Esophagus squamous epithelium (tissue), 5 donors: ENCODE results near the gene MRPL11. TPM values are rescaled to one million over a fixed set of nuclear protein-coding genes. Genes with fewer than 3 reads are reported as not detected.

Experiments
- DNase-seq: peaks from one replicate; lab custom pipeline; 2025; lab: John Stamatoyannopoulos, UW
- H3K27ac ChIP-seq, 4 donors: fragments of 200-600 bp; sonication (generic); one replicate each; pipeline ENCODE4 v1.5.1; 2016 to 2019; ENCODE audit warnings: mild to moderate bottlenecking in 1 of 4
- H3K27me3 ChIP-seq, 4 donors: fragments of 200-600 bp; sonication (generic); 1 replicate in 3 of 4; 2 replicates in 1 of 4; pipeline versions ENCODE4 v1.5.1 to v1.6.0; 2017 to 2021; ENCODE audit warnings: antibody characterized with exemption in 1 of 4
- H3K36me3 ChIP-seq, 3 donors: fragments of 200-600 bp; sonication (generic); one replicate each; pipeline ENCODE4 v1.5.1; 2016 to 2019
- H3K4me1 ChIP-seq, 3 donors: fragments of 200-600 bp; sonication (generic); one replicate each; pipeline ENCODE4 v1.5.1; 2017 to 2019
- H3K4me3 ChIP-seq, 4 donors: fragments of 200-600 bp; sonication (generic); 1 replicate in 3 of 4; 2 replicates in 1 of 4; pipeline ENCODE4 v1.5.1; 2016 to 2019; ENCODE audit warnings: mild to moderate bottlenecking in 2 of 4, moderate library complexity in 1 of 4
- H3K9me3 ChIP-seq, 3 donors: fragments of 200-600 bp; sonication (generic); one replicate each; pipeline ENCODE4 v1.5.1; 2016 to 2019
- POLR2A ChIP-seq, 4 donors: fragments of 450-650 bp; IDR thresholded peaks; one replicate each; pipeline ENCODE4 v1.6.1; 2017; ENCODE audit warnings: antibody characterized with exemption in 4 of 4, mild to moderate bottlenecking in 4 of 4, moderate library complexity in 3 of 4
- WGBS, 2 donors: methylation state at CpG; one replicate each; pipeline ENCODE4 v1.1.5; 2018; 5-methylcytosine and 5-hydroxymethylcytosine counted together
- intact Hi-C: fragments of 100-400 bp; cut with DNase I; formaldehyde crosslinking; loops from one replicate; pipeline ENCODE4 v1.15.0; 2022
- total RNA-seq, 4 donors: library from RNA; depleted of rRNA; stranded (reverse); fragments of >200 nt; gene quantifications; one replicate each; pipeline ENCODE4 v1.1.0, GENCODE V29; 2016
- TF ChIP-seq, protein P1 (sequence below), 6 experiments: fragments of 450-650 bp in 4 of 6; fragments of 200-600 bp in 2 of 6; sonication (generic) in 2 of 6; IDR thresholded peaks; one replicate each; pipeline ENCODE4 v1.5.1; 2016 to 2019; ENCODE audit warnings: antibody characterized with exemption in 6 of 6, mild to moderate bottlenecking in 4 of 6, moderate library complexity in 4 of 6
- donor health status: DM: yes; HTN: yes; CAD: no.

The MRPL11 gene
- 10 to 100 TPM; 39.3 to 66.4 (median 54.2) TPM for total RNA-seq

DNA sequence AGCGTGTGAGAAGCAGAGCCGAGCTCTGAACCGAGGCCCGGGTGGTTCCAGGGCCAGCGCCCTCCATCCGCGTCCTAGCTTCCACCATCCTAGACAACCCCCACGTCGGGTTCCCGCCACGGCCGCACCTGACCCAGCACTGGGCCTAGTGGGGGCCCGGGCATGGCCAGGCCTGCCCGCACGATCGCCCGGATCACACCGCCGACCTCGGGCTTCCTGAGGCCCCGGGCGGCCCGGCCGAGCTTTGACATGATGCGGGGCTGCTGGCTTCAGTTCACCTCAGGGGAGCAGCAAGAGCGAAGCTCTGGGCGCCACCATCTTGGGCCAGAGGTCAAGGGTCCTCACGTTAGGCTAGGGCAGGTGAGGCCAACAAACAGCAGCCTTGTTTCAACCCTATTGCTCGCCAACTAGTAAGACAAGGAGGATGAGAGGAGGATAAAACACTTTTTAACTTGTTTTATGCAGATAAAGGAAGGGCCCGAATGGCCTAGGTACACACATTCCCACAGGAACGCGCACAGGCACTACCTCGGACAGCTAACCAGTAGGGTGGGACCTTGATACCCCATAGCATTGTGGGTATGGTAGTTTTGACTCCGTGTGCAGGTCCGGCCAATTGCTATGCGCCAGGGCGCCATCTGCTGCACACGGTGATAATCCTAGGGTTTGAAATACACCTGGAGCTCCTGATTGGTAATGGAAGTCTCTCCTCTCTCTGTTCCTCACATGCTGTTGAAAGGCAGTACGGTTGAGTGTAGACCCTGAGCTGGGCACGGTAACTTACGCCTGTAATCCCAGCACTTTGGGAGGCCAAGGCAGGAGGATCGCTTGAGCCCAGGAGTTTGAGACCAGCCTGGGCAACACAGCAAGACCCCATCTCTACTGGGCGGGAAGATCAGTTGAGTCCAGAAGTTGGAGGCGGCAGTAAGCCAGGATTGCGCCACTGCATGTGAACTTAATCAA is at the start of gene MRPL11:
TSS of gene MRPL11 (minus strand) at position 345 of the 963 bp plus-strand sequence. CDS start at position 251, 94 bp downstream.
- no peak for TF ChIP-seq POLR2A (IDR thresholded peaks at IDR 0.05)
- TF ChIP-seq, protein P1, sequence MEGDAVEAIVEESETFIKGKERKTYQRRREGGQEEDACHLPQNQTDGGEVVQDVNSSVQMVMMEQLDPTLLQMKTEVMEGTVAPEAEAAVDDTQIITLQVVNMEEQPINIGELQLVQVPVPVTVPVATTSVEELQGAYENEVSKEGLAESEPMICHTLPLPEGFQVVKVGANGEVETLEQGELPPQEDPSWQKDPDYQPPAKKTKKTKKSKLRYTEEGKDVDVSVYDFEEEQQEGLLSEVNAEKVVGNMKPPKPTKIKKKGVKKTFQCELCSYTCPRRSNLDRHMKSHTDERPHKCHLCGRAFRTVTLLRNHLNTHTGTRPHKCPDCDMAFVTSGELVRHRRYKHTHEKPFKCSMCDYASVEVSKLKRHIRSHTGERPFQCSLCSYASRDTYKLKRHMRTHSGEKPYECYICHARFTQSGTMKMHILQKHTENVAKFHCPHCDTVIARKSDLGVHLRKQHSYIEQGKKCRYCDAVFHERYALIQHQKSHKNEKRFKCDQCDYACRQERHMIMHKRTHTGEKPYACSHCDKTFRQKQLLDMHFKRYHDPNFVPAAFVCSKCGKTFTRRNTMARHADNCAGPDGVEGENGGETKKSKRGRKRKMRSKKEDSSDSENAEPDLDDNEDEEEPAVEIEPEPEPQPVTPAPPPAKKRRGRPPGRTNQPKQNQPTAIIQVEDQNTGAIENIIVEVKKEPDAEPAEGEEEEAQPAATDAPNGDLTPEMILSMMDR (IDR thresholded peaks at IDR 0.05) = peak; percentile 33 to 85 (median 54)
- Histone ChIP-seq H3K27ac (peak within 1 kb of the TSS; percentile 87 to 96 (median 90)), H3K27me3 (no peaks in the 10 kb centered on the region), H3K4me1 (peaks cover 5 to 19% (median 8%) of the 10 kb centered on the region in 3 donors), H3K4me3 (peak within 1 kb of the TSS; percentile 65 to 91 (median 84)), H3K9me3 (peaks cover 0 to 8% (median 0%) of the 10 kb centered on the region in 3 donors), H3K36me3 (peaks cover 0 to 35% (median 7%) of the 10 kb centered on the region in 3 donors)
- DNase-seq = peak; percentile 42
- intact Hi-C loops = no loop called here
- 10 to 29% methylated on average over 13 to 26 of the region's 45 CpGs for WGBS, 2 donors

DNA sequence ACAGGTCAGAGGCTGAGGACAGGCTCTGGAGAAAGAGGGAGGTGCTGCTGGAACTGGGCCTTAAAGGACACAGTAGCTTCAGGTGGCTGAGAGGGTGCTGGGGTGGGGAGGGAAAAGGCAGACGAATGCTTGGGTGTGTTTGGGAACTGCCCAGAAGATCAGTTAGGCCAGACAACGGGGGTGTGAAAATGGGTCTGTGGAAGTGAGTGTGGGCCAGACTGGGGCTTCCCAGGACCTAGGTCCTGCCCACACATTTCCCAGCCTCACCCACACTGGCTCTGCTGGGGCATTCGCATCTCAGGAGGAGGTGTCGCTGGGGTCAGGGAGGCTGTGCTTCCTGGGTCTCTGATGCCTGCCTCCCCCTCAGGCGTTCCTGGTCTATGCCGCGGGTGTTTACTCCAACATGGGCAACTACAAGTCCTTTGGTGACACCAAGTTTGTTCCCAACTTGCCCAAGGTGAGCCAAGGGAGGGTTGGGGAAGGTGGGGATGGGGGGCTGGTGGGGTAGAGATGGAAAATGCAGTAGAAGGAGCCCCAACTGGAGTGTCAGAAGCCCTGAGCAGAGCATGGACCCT is 46.2 kb upstream of the MRPL11 start:
- H3K4me1 ChIP-seq = peaks cover 4 to 10% (median 7%) of the 10 kb centered on the region in 3 donors
- DNase-seq = no peak
- H3K27ac ChIP-seq = no peak overlapping the region
- TF ChIP-seq, protein P1 (IDR thresholded peaks at IDR 0.05) = no peak
- TF ChIP-seq POLR2A (IDR thresholded peaks at IDR 0.05) = no peak
- no peaks in the 10 kb centered on the region for H3K9me3 ChIP-seq
- peaks cover 0 to 80% (median 6%) of the 10 kb centered on the region in 3 donors for H3K36me3 ChIP-seq
- 53 to 59% methylated on average over 4 to 7 of the region's 7 CpGs for WGBS, 2 donors
- H3K27me3 ChIP-seq = no peaks in the 10 kb centered on the region
- H3K4me3 ChIP-seq = no peak overlapping the region
- intact Hi-C loops = no loop called here

DNA sequence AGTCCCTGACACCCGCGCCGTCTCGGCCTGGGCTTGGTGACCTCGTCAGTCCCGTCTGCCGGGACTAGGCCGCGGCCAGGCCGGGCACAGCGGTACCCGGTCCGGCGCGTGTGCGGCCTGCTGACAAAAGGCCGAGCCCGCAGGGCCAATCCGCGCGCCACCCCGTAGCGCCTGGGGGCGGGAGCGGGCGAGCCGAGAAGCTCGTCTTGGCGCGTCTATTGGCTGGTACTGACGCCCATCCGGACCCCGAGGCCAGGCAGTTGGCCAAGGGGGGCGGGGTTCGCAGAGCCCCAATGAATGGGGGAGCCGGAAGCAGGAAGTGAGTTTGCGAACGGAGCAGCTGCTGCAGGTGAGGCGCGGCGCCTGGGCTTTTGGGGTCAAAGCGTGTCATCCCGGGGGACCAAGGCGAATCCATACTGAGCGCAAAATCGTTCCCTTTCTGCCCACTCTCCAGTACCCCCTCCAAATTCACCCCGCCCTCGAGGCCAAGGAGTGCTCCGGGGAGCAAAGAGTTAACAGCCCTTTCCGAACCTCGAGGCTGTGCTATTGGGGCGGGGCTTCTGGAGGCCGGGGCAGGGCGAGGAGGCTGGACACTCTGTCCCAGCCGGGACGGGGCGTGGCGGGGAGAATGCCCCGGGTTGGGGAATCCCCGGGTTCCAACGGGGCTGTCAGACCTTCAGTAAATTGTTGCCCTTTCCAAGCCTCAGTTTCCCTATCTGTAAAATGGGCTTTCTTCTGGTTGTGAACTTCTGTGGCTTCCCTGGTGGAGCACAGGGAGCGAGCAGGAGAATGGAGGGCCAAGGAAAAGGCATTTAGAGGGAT is 41.7 kb upstream of the MRPL11 start, which contains the start of gene DPP3:
TSS of gene DPP3 (plus strand) at position 318 of the 822 bp plus-strand sequence. CDS start 1,767 bp downstream, outside the sequence.
- TF ChIP-seq, protein P1 (IDR thresholded peaks at IDR 0.05) = peak in 1 of 6 experiments; percentile 27
- peak in 3 of 4 donors; percentile 52 to 88 (median 85) for TF ChIP-seq POLR2A (IDR thresholded peaks at IDR 0.05)
- peaks cover 0 to 56% (median 0%) of the 10 kb centered on the region in 3 donors for H3K36me3 ChIP-seq
- WGBS, 2 donors = 0% methylated on average over 1 to 7 of the region's 62 CpGs

DNA sequence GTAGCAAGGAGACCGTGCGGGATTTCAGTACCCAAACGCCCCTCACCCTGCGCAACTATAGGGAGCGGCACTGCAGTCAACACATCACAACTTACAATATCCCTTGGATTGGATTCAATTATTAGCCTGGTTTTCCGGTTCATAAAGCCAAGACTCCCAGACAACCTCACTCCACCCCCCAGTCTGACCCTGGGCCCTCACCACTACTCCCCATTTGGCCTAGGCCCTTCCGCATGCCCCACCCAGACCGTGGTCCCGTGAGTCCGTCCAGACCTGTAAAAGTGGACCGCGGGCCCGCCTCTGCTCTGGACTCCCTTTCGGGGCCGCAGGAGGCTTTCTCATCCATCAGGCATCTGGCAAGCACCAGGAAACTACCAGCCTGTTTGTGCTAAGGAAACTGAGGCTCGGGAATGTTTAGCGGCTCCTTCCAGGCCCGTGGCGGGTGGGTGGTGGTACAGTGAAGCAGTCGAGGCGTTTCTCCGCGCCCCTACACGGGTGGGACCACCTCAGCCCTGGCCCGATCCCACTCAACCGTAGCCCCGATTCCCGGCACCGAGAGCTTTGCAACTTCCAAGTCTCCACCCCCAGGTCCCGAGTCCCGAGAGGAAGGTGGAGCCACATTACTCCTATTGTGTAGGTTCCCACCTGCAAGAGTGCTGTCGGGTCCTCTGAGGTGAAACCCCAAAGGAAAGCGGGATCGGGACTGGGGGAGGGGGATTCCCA is 40.9 kb upstream of the MRPL11 start:
- Histone ChIP-seq H3K4me1 (peaks cover 12 to 35% (median 17%) of the 10 kb centered on the region in 3 donors), H3K9me3 (no peaks in the 10 kb centered on the region), H3K36me3 (peaks cover 0 to 56% (median 0%) of the 10 kb centered on the region in 3 donors), H3K27me3 (no peaks in the 10 kb centered on the region), H3K4me3 (peak overlapping the region; percentile 69 to 89 (median 76)), H3K27ac (peak overlapping the region; percentile 91 to 98 (median 92))
- WGBS, 2 donors = 0 to 9% methylated on average over 8 to 15 of the region's 34 CpGs
- no peak for DNase-seq
- intact Hi-C loops = no loop called here
- TF ChIP-seq POLR2A (IDR thresholded peaks at IDR 0.05) = no peak
- TF ChIP-seq, protein P1 (IDR thresholded peaks at IDR 0.05) = no peak

More for the DNA sequence above, 41.7 kb upstream of the MRPL11 start, which contains the start of gene DPP3:
- Histone ChIP-seq H3K27ac (peak within 1 kb of the TSS; percentile 91 to 98 (median 92)), H3K9me3 (no peaks in the 10 kb centered on the region), H3K4me1 (peaks cover 12 to 28% (median 17%) of the 10 kb centered on the region in 3 donors), H3K4me3 (peak within 1 kb of the TSS; percentile 69 to 89 (median 76)), H3K27me3 (no peaks in the 10 kb centered on the region)
- intact Hi-C loops = no loop called here
- peak; percentile 79 for DNase-seq
